Activated CD8-positive, alpha-beta T cell treated with anti-CD3 and anti-CD28 coated beads for 36 hours (primary cell): ENCODE results near the gene TIMM44. TPM values are rescaled to one million over a fixed set of nuclear protein-coding genes. Genes with fewer than 3 reads are reported as not detected.

Experiments
- ATAC-seq: fragments of 200-7000 bp; cut with Tn5 transposase; one replicate; pipeline ENCODE4 v1.10.0; 2021; ENCODE audit warnings: mild to moderate bottlenecking, moderate library complexity
- CTCF ChIA-PET: fragments of 350-600 bp; sonication (Branson Sonifier 250); formaldehyde crosslinking; loops from one replicate; lab custom pipeline; 2021; ENCODE audit warnings: antibody characterized with exemption; lab: Charles Lee
- POLR2A ChIA-PET: fragments of 350-600 bp; sonication (Branson Sonifier 250); formaldehyde crosslinking; loops from one replicate; lab custom pipeline; 2021; ENCODE audit warnings: antibody characterized with exemption; lab: Charles Lee
- DNase-seq: peaks from one replicate; pipeline ENCODE4 v3.0.0-alpha.2; 2020
- H3K27ac Mint-ChIP-seq: one replicate; pipeline ENCODE4 v1.8.0; 2021; ENCODE audit warnings: mild to moderate bottlenecking, mixed read lengths
- H3K27me3 Mint-ChIP-seq: one replicate; pipeline ENCODE4 v1.8.0; 2021; ENCODE audit warnings: mixed read lengths
- H3K36me3 Mint-ChIP-seq: one replicate; pipeline ENCODE4 v1.8.0; 2021; ENCODE audit warnings: low read depth, mixed read lengths
- H3K4me1 Mint-ChIP-seq: one replicate; pipeline ENCODE4 v1.8.0; 2021; ENCODE audit warnings: low read depth, mixed read lengths
- H3K4me3 Mint-ChIP-seq: one replicate; pipeline ENCODE4 v1.8.0; 2021; ENCODE audit warnings: mild to moderate bottlenecking, moderate library complexity, mixed read lengths
- H3K9me3 Mint-ChIP-seq: one replicate; pipeline ENCODE4 v1.8.0; 2021; ENCODE audit warnings: mixed read lengths
- intact Hi-C: fragments of 100-400 bp; cut with micrococcal nuclease; formaldehyde crosslinking; loops from one replicate; pipeline ENCODE4 v1.10.0; 2022
- total RNA-seq, 2 experiments: library from RNA; stranded (reverse); gene quantifications; one replicate each; pipeline ENCODE4 v1.2.3, GENCODE V29; 2021
- TF ChIP-seq, protein P1 (sequence below): fragments of 200-600 bp; IDR thresholded peaks from one replicate; pipeline ENCODE4 v1.8.0; 2022; ENCODE audit warnings: antibody characterized with exemption, mild to moderate bottlenecking

The TIMM44 gene
- total RNA-seq, 2 experiments from 2014 or later = 92.3 to 95.5 TPM

DNA sequence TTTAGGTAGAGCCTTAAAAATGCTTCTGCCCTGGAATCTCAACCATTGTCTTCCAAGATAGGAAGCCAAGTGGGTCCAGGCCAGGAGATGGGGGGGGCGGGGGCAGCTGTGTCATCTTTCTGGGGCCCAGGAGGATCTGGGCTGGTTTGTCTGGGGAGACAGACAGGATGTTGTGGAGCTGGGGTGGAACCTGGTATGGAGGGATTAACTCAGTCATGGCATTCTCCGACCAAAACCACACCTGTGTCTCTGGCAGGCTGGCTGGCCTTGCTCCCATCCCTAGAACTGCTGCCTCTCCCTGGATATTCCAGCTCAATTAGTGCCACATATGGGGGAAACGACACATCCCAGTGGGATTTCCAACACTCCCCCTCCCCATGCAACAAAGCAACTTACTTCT lies 42.5 kb downstream of the TIMM44 start:
- Mint-ChIP-seq H3K4me1 (peaks cover 16% of the 10 kb centered on the region), H3K36me3 (peaks cover 13% of the 10 kb centered on the region), H3K27me3 (no peaks in the 10 kb centered on the region), H3K27ac (no peak overlapping the region), H3K9me3 (no peaks in the 10 kb centered on the region), H3K4me3 (no peak overlapping the region)
- DNase-seq (no peak), ATAC-seq (no peak)
- ChIA-PET POLR2A (interaction anchor here (1.0 to 2.2 kb wide), 4 partner anchors 13 to 43 kb away, joined by 3 to 6 read pairs (median 4); partner anchors contain the start of genes LRRC8E and TIMM44), CTCF (interaction anchor here (1.5 to 2.0 kb wide), 2 partner anchors 31 to 220 kb away, joined by 3 to 6 read pairs; partner anchors contain the start of gene TRAPPC5)
- TF ChIP-seq, protein P1, sequence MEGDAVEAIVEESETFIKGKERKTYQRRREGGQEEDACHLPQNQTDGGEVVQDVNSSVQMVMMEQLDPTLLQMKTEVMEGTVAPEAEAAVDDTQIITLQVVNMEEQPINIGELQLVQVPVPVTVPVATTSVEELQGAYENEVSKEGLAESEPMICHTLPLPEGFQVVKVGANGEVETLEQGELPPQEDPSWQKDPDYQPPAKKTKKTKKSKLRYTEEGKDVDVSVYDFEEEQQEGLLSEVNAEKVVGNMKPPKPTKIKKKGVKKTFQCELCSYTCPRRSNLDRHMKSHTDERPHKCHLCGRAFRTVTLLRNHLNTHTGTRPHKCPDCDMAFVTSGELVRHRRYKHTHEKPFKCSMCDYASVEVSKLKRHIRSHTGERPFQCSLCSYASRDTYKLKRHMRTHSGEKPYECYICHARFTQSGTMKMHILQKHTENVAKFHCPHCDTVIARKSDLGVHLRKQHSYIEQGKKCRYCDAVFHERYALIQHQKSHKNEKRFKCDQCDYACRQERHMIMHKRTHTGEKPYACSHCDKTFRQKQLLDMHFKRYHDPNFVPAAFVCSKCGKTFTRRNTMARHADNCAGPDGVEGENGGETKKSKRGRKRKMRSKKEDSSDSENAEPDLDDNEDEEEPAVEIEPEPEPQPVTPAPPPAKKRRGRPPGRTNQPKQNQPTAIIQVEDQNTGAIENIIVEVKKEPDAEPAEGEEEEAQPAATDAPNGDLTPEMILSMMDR = no peak
- intact Hi-C loops = no loop called here

- TF ChIP-seq, protein P1 = no peak
- Mint-ChIP-seq H3K9me3 (no peaks in the 10 kb centered on the region), H3K36me3 (peaks cover 10% of the 10 kb centered on the region), H3K4me3 (no peak overlapping the region), H3K27me3 (no peaks in the 10 kb centered on the region), H3K4me1 (peaks cover 12% of the 10 kb centered on the region), H3K27ac (no peak overlapping the region)
- ChIA-PET POLR2A (interaction anchor here (1.0 to 2.2 kb wide), 4 partner anchors 13 to 43 kb away, joined by 3 to 6 read pairs (median 4); partner anchors contain the start of genes LRRC8E and TIMM44), CTCF (interaction anchor here (1.5 to 2.0 kb wide), 2 partner anchors 31 to 220 kb away, joined by 3 to 6 read pairs; partner anchors contain the start of gene TRAPPC5)
- intact Hi-C loops = no loop called here
- ATAC-seq = no peak
- no peak for DNase-seq
These were observed 43.0 kb downstream of the TIMM44 start for GRCh38 chr19:7900401-7900870.

DNA sequence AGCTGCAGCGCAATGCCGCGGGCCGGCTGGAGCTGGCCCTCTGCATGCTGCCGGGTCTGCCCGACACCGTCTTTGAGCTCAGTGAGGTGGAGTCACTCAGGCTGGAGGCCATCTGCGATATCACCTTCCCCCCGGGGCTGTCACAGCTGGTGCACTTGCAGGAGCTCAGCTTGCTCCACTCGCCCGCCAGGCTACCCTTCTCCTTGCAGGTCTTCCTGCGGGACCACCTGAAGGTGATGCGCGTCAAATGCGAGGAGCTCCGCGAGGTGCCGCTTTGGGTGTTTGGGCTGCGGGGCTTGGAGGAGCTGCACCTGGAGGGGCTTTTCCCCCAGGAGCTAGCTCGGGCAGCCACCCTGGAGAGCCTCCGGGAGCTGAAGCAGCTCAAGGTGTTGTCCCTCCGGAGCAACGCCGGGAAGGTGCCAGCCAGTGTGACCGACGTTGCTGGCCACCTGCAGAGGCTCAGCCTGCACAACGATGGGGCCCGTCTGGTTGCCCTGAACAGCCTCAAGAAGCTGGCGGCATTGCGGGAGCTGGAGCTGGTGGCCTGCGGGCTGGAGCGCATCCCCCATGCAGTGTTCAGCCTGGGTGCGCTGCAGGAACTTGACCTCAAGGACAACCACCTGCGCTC lies 43.6 kb downstream of the TIMM44 start:
- intact Hi-C loops = no loop called here
- TF ChIP-seq, protein P1 = no peak
- Mint-ChIP-seq H3K27me3 (no peaks in the 10 kb centered on the region), H3K4me1 (peaks cover 7% of the 10 kb centered on the region), H3K4me3 (no peak overlapping the region), H3K27ac (no peak overlapping the region), H3K36me3 (peaks cover 6% of the 10 kb centered on the region), H3K9me3 (no peaks in the 10 kb centered on the region)
- ChIA-PET CTCF (interaction anchor here (1.2 to 2.0 kb wide), 4 partner anchors 21 to 219 kb away, joined by 3 to 6 read pairs (median 4); partner anchors contain the start of gene TRAPPC5), POLR2A (interaction anchor here (1.8 to 2.2 kb wide), 2 partner anchors 12 to 38 kb away, joined by 5 to 6 read pairs; partner anchors contain the start of gene LRRC8E)
- ATAC-seq = no peak
- no peak for DNase-seq

GRCh38 chr19:7898967-7899366 lies 44.5 kb downstream of the TIMM44 start:
- Mint-ChIP-seq H3K4me3 (no peak overlapping the region), H3K4me1 (peaks cover 7% of the 10 kb centered on the region), H3K36me3 (no peaks in the 10 kb centered on the region), H3K27ac (no peak overlapping the region), H3K27me3 (no peaks in the 10 kb centered on the region), H3K9me3 (no peaks in the 10 kb centered on the region)
- CTCF ChIA-PET = interaction anchor here (1.2 to 1.3 kb wide), 3 partner anchors 22 to 46 kb away, joined by 3 to 6 read pairs (median 4); no protein-coding TSS in a partner anchor
- intact Hi-C loops = no loop called here
- DNase-seq (no peak), ATAC-seq (no peak)
- TF ChIP-seq, protein P1 = no peak
- POLR2A ChIA-PET = interaction anchor here (0.6 to 2.2 kb wide), 2 partner anchors 37 to 1505 kb away, joined by 4 to 6 read pairs; no protein-coding TSS in a partner anchor

DNA sequence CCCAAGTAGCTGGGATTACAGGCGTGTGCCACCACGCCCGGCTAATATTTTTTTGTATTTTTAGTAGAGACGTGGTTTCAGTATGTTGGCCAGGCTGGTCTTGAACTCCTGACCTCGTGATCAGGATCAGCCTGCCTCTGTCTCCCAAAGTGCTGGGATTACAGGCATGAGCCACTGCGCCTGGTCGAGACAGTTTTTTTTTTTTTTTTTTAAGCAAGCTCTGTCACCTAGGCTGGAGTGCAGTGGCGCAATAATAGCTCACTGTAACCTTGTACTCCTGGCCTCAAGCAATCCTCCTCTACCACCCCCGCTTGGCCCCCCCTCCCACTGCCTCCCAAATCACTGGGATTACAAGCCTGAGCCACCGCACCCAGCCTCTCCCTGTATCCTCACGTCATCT lies 46.2 kb downstream of the TIMM44 start:
- no peak overlapping the region for H3K27ac Mint-ChIP-seq
- ChIA-PET CTCF (interaction anchor here (0.9 to 1.2 kb wide), 2 partner anchors 28 to 46 kb away, joined by 3 to 5 read pairs; partner anchors contain the start of gene TIMM44), POLR2A (no interaction called here)
- no peak for DNase-seq
- H3K9me3 Mint-ChIP-seq = no peaks in the 10 kb centered on the region
- no peak overlapping the region for H3K4me3 Mint-ChIP-seq
- ATAC-seq = no peak
- TF ChIP-seq, protein P1 = no peak
- H3K36me3 Mint-ChIP-seq = no peaks in the 10 kb centered on the region
- H3K4me1 Mint-ChIP-seq = peaks cover 6% of the 10 kb centered on the region
- intact Hi-C loops = no loop called here
- no peaks in the 10 kb centered on the region for H3K27me3 Mint-ChIP-seq
